SK-N-SH (cell line): ENCODE data around the gene FXYD7. TPM values are rescaled to one million over a fixed set of nuclear protein-coding genes. Genes with fewer than 3 reads are reported as not detected.

Source experiments
- CTCF ChIA-PET: fragments of 300-600, 350-600 bp; formaldehyde crosslinking; extraction: SDS; loops from one replicate; lab custom pipeline; 2021; lab: Yijun Ruan, JAX
- POLR2A ChIA-PET: fragments of 350-600 bp; sonication (Branson Sonifier 250); formaldehyde crosslinking; extraction: SDS; loops from one replicate; lab custom pipeline; 2020; ENCODE audit warnings: antibody characterized with exemption, inconsistent platforms; lab: Yijun Ruan, JAX
- DNase-seq: peaks from one replicate; pipeline ENCODE4 v3.0.0; 2012
- H2AFZ ChIP-seq: fragments of 200-600 bp; sonication (generic); 2 replicates; pipeline ENCODE4 v1.8.1; 2016; ENCODE audit warnings: antibody characterized with exemption, mild to moderate bottlenecking, low read depth
- H3F3A ChIP-seq: fragments of 200-600 bp; sonication (generic); replicated peaks from 2 replicates; pipeline ENCODE3; 2016; ENCODE audit warnings: antibody characterized with exemption, mild to moderate bottlenecking; ENCODE audit not compliant: insufficient read depth
- H3K27ac ChIP-seq, 2 experiments: fragments of 200-500 bp in 1 of 2; fragments of 200-600 bp in 1 of 2; sonication (Bioruptor generic) in 1 of 2; sonication (generic), shearing (Covaris generic) in 1 of 2; 2 replicates each; pipeline versions ENCODE4 v1.5.1 to v1.6.1; 2014 to 2016; ENCODE audit warnings: low read depth in 2 of 2, inconsistent platforms in 1 of 2, low read length in 1 of 2, mild to moderate bottlenecking in 1 of 2, mixed read lengths in 1 of 2
- H3K27me3 ChIP-seq: fragments of 200-600 bp; sonication (generic), shearing (Covaris generic); 2 replicates; pipeline ENCODE4 v1.6.1; 2016; ENCODE audit warnings: mixed run types; ENCODE audit not compliant: insufficient read depth
- H3K36me3 ChIP-seq, 2 experiments: fragments of 200-500 bp in 1 of 2; fragments of 200-600 bp in 1 of 2; sonication (Bioruptor generic) in 1 of 2; sonication (generic) in 1 of 2; replicated peaks in 1 of 2; 2 replicates each; pipeline versions ENCODE3 to v1.5.1; 2014 to 2016; ENCODE audit warnings: low read length in 1 of 2, mild to moderate bottlenecking in 1 of 2; ENCODE audit not compliant: insufficient read depth in 2 of 2, control insufficient read depth in 1 of 2
- H3K4me1 ChIP-seq, 2 experiments: fragments of 200-500 bp in 1 of 2; fragments of 200-600 bp in 1 of 2; sonication (Bioruptor generic) in 1 of 2; sonication (generic), shearing (Covaris generic) in 1 of 2; 2 replicates each; pipeline versions ENCODE4 v1.5.1 to v1.6.1; 2014 to 2016; ENCODE audit warnings: low read depth in 1 of 2, low read length in 1 of 2, mixed run types in 1 of 2; ENCODE audit not compliant: insufficient read depth in 2 of 2, control insufficient read depth in 1 of 2
- H3K4me2 ChIP-seq: fragments of 200-600 bp; sonication (generic), shearing (Covaris generic); 2 replicates; pipeline ENCODE4 v1.6.1; 2017; ENCODE audit warnings: mixed run types
- H3K4me3 ChIP-seq, 2 experiments: fragments of 200-500 bp in 1 of 2; fragments of 200-600 bp in 1 of 2; sonication (Bioruptor generic) in 1 of 2; sonication (generic), shearing (Covaris generic) in 1 of 2; 2 replicates each; pipeline versions ENCODE4 v1.5.1 to v1.8.1; 2014 to 2016; ENCODE audit warnings: low read depth in 2 of 2, inconsistent platforms in 1 of 2, low read length in 1 of 2, mild to moderate bottlenecking in 1 of 2, mixed read lengths in 1 of 2, moderate library complexity in 1 of 2
- H3K79me2 ChIP-seq: fragments of 200-600 bp; sonication (generic); 2 replicates; pipeline ENCODE4 v1.8.1; 2017; ENCODE audit warnings: mild to moderate bottlenecking; ENCODE audit not compliant: insufficient read depth
- H3K9ac ChIP-seq: fragments of 200-600 bp; sonication (generic); 2 replicates; pipeline ENCODE4 v1.6.1; 2017; ENCODE audit warnings: mixed run types
- H3K9me2 ChIP-seq: fragments of 200-600 bp; sonication (generic); 2 replicates; pipeline ENCODE4 v1.6.1; 2017; ENCODE audit warnings: mixed run types
- H3K9me3 ChIP-seq: fragments of 200-600 bp; sonication (generic); 2 replicates; pipeline ENCODE4 v1.6.1; 2017; ENCODE audit warnings: mixed run types, mild to moderate bottlenecking, moderate library complexity
- H4K20me1 ChIP-seq: fragments of 200-600 bp; sonication (generic); 2 replicates; pipeline ENCODE4 v1.6.1; 2017; ENCODE audit warnings: mild to moderate bottlenecking, mixed run types; ENCODE audit not compliant: insufficient read depth
- CHD2 ChIP-seq: fragments of 150-350 bp; IDR thresholded peaks from 2 replicates; pipeline ENCODE4 v1.6.1; 2018; ENCODE audit warnings: low read length; ENCODE audit not compliant: partially characterized antibody
- ELF1 ChIP-seq: IDR thresholded peaks from 2 replicates; pipeline ENCODE4 v1.4.0; 2012
- EZH2phosphoT487 ChIP-seq: fragments of 200-600 bp; sonication (generic); IDR thresholded peaks from 2 replicates; pipeline ENCODE4 v1.6.1; 2017; ENCODE audit warnings: low read depth, mixed run types, mild to moderate bottlenecking, antibody characterized with exemption, moderate library complexity, borderline replicate concordance
- FOSL2 ChIP-seq: IDR thresholded peaks from 2 replicates; pipeline ENCODE4 v1.4.0; 2012; ENCODE audit warnings: low read depth, mild to moderate bottlenecking, moderate library complexity, borderline replicate concordance
- FOXM1 ChIP-seq: IDR thresholded peaks from 2 replicates; pipeline ENCODE4 v1.4.0; 2012; ENCODE audit warnings: low read depth, mild to moderate bottlenecking
- GABPA ChIP-seq: IDR thresholded peaks from 2 replicates; pipeline ENCODE4 v1.4.0; 2012; ENCODE audit warnings: low read depth, mild to moderate bottlenecking
- JUND ChIP-seq: IDR thresholded peaks from 2 replicates; pipeline ENCODE4 v1.4.0; 2012
- MAX ChIP-seq: IDR thresholded peaks from 2 replicates; pipeline ENCODE4 v1.4.0; 2012; ENCODE audit warnings: low read depth
- NFIC ChIP-seq: IDR thresholded peaks from 2 replicates; pipeline ENCODE4 v1.4.0; 2012; ENCODE audit warnings: borderline replicate concordance
- POLR2AphosphoS5 ChIP-seq: IDR thresholded peaks from 2 replicates; pipeline ENCODE4 v1.6.1; 2012; ENCODE audit warnings: low read depth, low read length
- RXRA ChIP-seq: IDR thresholded peaks from 2 replicates; pipeline ENCODE4 v1.4.0; 2012; ENCODE audit warnings: low read depth, mild to moderate bottlenecking, borderline replicate concordance
- SMC3 ChIP-seq: IDR thresholded peaks from 2 replicates; pipeline ENCODE4 v1.6.1; 2012; ENCODE audit warnings: low read depth, low read length, improper control_type of control experiment
- TAF1 ChIP-seq: IDR thresholded peaks from 2 replicates; pipeline ENCODE4 v1.6.1; 2012; ENCODE audit warnings: low read depth, mild to moderate bottlenecking, low read length, moderate library complexity, borderline replicate concordance
- USF1 ChIP-seq: IDR thresholded peaks from 2 replicates; pipeline ENCODE4 v1.4.0; 2012; ENCODE audit warnings: low read depth, borderline replicate concordance
- ZBTB33 ChIP-seq: IDR thresholded peaks from 2 replicates; pipeline ENCODE4 v1.4.0; 2012; ENCODE audit warnings: low read depth, borderline replicate concordance
- WGBS: methylation state at CpG from one replicate; pipeline ENCODE4 v1.1.6; 2017; ENCODE audit warnings: low lambda C conversion rate; 5-methylcytosine and 5-hydroxymethylcytosine counted together
- polyA plus RNA-seq, 3 experiments: library from polyadenylated mRNA; depleted of rRNA; stranded (reverse); fragments of >200 nt; gene quantifications; 2 replicates each; pipeline ENCODE4 v1.2.3, GENCODE V29; 2012

FXYD7 gene
- polyA plus RNA-seq, 1 of the 3 experiments (the other 2 are of a cell fraction): 0.44 TPM

GRCh38 chr19:35166100-35167063, 23.3 kb downstream of the FXYD7 start:
- no peak for TF ChIP-seq FOXM1
- no peak for TF ChIP-seq ZBTB33
- TF ChIP-seq USF1: no peak
- TF ChIP-seq ELF1: no peak
- no peak for TF ChIP-seq POLR2AphosphoS5
- no peak for TF ChIP-seq TAF1
- no peak for TF ChIP-seq FOSL2
- no peak for TF ChIP-seq JUND
- TF ChIP-seq, all 33 proteins: peak for 0
- Histone ChIP-seq H3K4me2 (no peak overlapping the region), H2AFZ (no peak overlapping the region), H3K79me2 (no peaks in the 10 kb centered on the region), H3F3A (no peaks in the 10 kb centered on the region), H3K9me2 (no peaks in the 10 kb centered on the region), H3K9me3 (no peaks in the 10 kb centered on the region; the same call in 1 of the 2 replicates), H4K20me1 (no peaks in the 10 kb centered on the region), H3K9ac (no peak overlapping the region), H3K27ac (no peak overlapping the region), H3K27me3 (no peaks in the 10 kb centered on the region), H3K36me3 (peaks cover 8 to 63% of the 10 kb centered on the region in 2 experiments), H3K4me1 (no peaks in the 10 kb centered on the region; a peak in 1 of 4 replicates), H3K4me3 (no peak overlapping the region)
- WGBS: 73% methylated on average over 7 of the region's 7 CpGs
- CTCF ChIA-PET: interaction anchor here (1.3 to 1.6 kb wide), 3 partner anchors 12 to 24 kb away, joined by 3 to 4 read pairs (median 3); no protein-coding TSS in a partner anchor
- POLR2A ChIA-PET: no interaction called here
- no peak for DNase-seq

GRCh38 chr19:35167251-35168119, 24.4 kb downstream of the FXYD7 start:
- WGBS: 75% methylated on average over 5 of the region's 5 CpGs
- no peaks in the 10 kb centered on the region for H4K20me1 ChIP-seq
- POLR2A ChIA-PET: no interaction called here
- H3K36me3 ChIP-seq: peaks cover 8 to 52% of the 10 kb centered on the region in 2 experiments
- H3K27me3 ChIP-seq: no peaks in the 10 kb centered on the region
- no peaks in the 10 kb centered on the region for H3K9me3 ChIP-seq
- no peaks in the 10 kb centered on the region; a peak in 1 of 4 replicates for H3K4me1 ChIP-seq
- H3K79me2 ChIP-seq: no peaks in the 10 kb centered on the region
- H3K9me2 ChIP-seq: no peaks in the 10 kb centered on the region
- TF ChIP-seq CHD2: no peak
- TF ChIP-seq MAX: no peak
- no peak for TF ChIP-seq FOSL2
- TF ChIP-seq NFIC: no peak
- TF ChIP-seq GABPA: no peak
- no peak for TF ChIP-seq EZH2phosphoT487
- no peak for TF ChIP-seq SMC3
- TF ChIP-seq RXRA: no peak
- H3K27ac ChIP-seq: no peak overlapping the region
- no peak overlapping the region for H3K4me2 ChIP-seq
- H3K4me3 ChIP-seq: no peak overlapping the region
- no peak for DNase-seq
- H3F3A ChIP-seq: peaks cover 4% of the 10 kb centered on the region
- H2AFZ ChIP-seq: no peak overlapping the region
- no peak overlapping the region for H3K9ac ChIP-seq
- CTCF ChIA-PET: interaction anchor here (1.3 to 1.6 kb wide), 4 partner anchors 10 to 25 kb away, joined by 3 to 4 read pairs (median 4); no protein-coding TSS in a partner anchor
